HepG2 (cell line): ENCODE results near the gene SLC25A23. TPM values are rescaled to one million over a fixed set of nuclear protein-coding genes. Genes with fewer than 3 reads are reported as not detected.

ENCODE experiments used
- GABPA ChIP-seq, 2 experiments: IDR thresholded peaks; 2 replicates each; pipeline ENCODE4 v1.6.1; 2011 to 2016; ENCODE audit warnings: low read depth in 2 of 2, low read length in 1 of 2, missing biosample characterization in 1 of 2, missing genetic modification characterization in 1 of 2
- NRL ChIP-seq: sonication (generic); formaldehyde crosslinking; IDR thresholded peaks from 2 replicates; pipeline ENCODE4 v1.5.0; 2020; ENCODE audit warnings: missing genetic modification reagents, mild to moderate bottlenecking, moderate library complexity, borderline replicate concordance
- SP1 ChIP-seq, 2 experiments: fragments of 450-650 bp in 1 of 2; sonication (generic) in 1 of 2; formaldehyde crosslinking in 1 of 2; IDR thresholded peaks; 2 replicates each; pipeline versions ENCODE4 v1.4.0 to v1.6.1; 2016 to 2020; ENCODE audit warnings: missing genetic modification reagents in 1 of 2
- ZBTB4 ChIP-seq: sonication (generic); formaldehyde crosslinking; IDR thresholded peaks from 2 replicates; pipeline ENCODE4 v1.4.0; 2020; ENCODE audit warnings: missing genetic modification reagents, mild to moderate bottlenecking, borderline replicate concordance
- ZNF235 ChIP-seq: sonication (generic); formaldehyde crosslinking; IDR thresholded peaks from 2 replicates; pipeline ENCODE4 v1.8.1; 2023; ENCODE audit warnings: mild to moderate bottlenecking, missing genetic modification reagents, borderline replicate concordance
- ZNF326 ChIP-seq: sonication (generic); formaldehyde crosslinking; IDR thresholded peaks from 2 replicates; pipeline ENCODE4 v1.4.0; 2020; ENCODE audit warnings: missing genetic modification reagents, borderline replicate concordance
- ZNF343 ChIP-seq: sonication (generic); formaldehyde crosslinking; IDR thresholded peaks from 2 replicates; pipeline ENCODE4 v1.4.0; 2020; ENCODE audit warnings: mild to moderate bottlenecking, missing genetic modification reagents
- polyA plus RNA-seq, 8 experiments: library from polyadenylated mRNA; depleted of rRNA in 3 of 8; stranded (reverse) in 7 of 8; unstranded in 1 of 8; fragments of >200 nt; fragmentation: Illumina TruSeq in 4 of 8; extraction: Trizol in 4 of 8; gene quantifications; 2 replicates each; pipeline versions ENCODE4 v1.2.1 to v1.2.3, GENCODE V29; 2011 to 2016; ENCODE audit warnings: low read depth in 4 of 8, missing spikeins in 1 of 8, mixed read lengths in 1 of 8; ENCODE audit not compliant: insufficient read depth in 1 of 8
- total RNA-seq, 5 experiments: library from RNA; depleted of rRNA; stranded (reverse); fragments of >200 nt; fragmentation: Illumina TruSeq; extraction: Trizol; gene quantifications; 2 replicates each; pipeline ENCODE4 v1.2.3, GENCODE V29; 2016; ENCODE audit warnings: low read depth in 1 of 5
- TF ChIP-seq, protein P1 (sequence below): sonication (generic); formaldehyde crosslinking; IDR thresholded peaks from 2 replicates; pipeline ENCODE4 v1.4.0; 2020; ENCODE audit warnings: mild to moderate bottlenecking, missing genetic modification reagents, borderline replicate concordance
- TF ChIP-seq, protein P2 (sequence below): sonication (generic); formaldehyde crosslinking; IDR thresholded peaks from 2 replicates; pipeline ENCODE4 v1.9.0; 2021; ENCODE audit warnings: missing genetic modification reagents, borderline replicate concordance
- TF ChIP-seq, protein P3 (sequence below): sonication (generic); formaldehyde crosslinking; conservative IDR thresholded peaks from 2 replicates; pipeline ENCODE4 v1.8.0; 2022; ENCODE audit warnings: low read depth, missing genetic modification reagents
- TF ChIP-seq, protein P4 (sequence below): IDR thresholded peaks from 2 replicates; pipeline ENCODE4 v1.6.1; 2016; ENCODE audit warnings: missing genetic modification reagents, missing compliant biosample characterization
- TF ChIP-seq, protein P5 (sequence below): sonication (generic); formaldehyde crosslinking; conservative IDR thresholded peaks from 2 replicates; pipeline ENCODE4 v1.8.0; 2022; ENCODE audit warnings: missing genetic modification reagents

SLC25A23 gene
- total and polyA plus RNA-seq, 2 of the 13 experiments (the other 11 are each of a cell fraction or from before 2014, with no cell fraction given), result 12.4 to 15.2 TPM

DNA sequence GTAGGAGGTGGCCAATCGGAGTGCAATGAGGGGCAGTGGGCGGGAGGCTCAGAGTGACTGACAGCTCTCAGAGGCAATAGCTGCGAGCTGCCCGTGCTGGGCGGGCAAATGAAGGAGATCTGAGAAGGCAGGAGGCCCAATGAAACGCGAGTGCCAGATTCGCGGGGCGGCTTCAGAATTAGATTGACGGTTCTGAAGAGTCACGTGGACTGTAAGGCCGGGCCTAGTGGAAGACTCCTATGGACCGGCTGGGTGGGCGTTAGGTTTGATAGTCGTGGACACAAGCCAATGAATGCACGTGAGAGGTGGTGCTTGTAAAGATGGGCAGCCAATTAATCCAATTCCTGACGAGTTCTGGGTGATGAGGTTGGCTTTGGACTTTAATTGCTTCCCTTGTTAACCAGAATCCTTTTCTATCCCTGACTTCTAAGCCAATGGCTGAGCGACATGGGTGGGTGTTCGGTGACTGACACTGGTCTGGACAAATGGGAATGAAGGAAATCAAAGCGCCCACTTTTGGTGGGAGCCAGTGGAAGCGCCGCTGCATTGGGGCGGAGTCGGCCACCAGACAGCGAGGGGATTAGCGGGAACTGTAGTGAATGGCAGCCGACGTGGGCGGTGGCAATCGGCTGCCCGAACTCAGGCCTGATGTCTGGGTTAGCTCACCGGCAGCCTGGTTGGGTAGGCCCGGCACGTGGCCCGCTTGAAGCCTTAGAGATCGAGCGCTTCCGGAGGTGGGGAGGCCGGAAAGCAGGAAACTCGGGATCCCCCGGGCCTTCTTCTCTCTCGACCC, 34.5 kb downstream of the SLC25A23 start (continued):
- TF ChIP-seq NRL (peak; percentile 79; the same call in 1 of the 2 replicates), ZNF235 (no peak), SP1 (IDR thresholded peaks at IDR 0.05) (no peak), SP1 (CRISPR knock-in tag; IDR thresholded peaks at IDR 0.05) (peak; percentile 83), ZNF326 (CRISPR knock-in tag) (no peak), ZBTB4 (CRISPR knock-in tag) (peak; percentile 97; the same call in 1 of the 2 replicates), GABPA (IDR thresholded peaks at IDR 0.05; ENCODE audit: low read depth, low read length) (peak; percentile 37; the same call in 1 of the 2 replicates), GABPA (CRISPR knock-in tag; IDR thresholded peaks at IDR 0.05; ENCODE audit: low read depth) (peak; percentile 59; the same call in 1 of the 2 replicates), ZNF343 (CRISPR knock-in tag) (no peak)
- TF ChIP-seq, protein P1, sequence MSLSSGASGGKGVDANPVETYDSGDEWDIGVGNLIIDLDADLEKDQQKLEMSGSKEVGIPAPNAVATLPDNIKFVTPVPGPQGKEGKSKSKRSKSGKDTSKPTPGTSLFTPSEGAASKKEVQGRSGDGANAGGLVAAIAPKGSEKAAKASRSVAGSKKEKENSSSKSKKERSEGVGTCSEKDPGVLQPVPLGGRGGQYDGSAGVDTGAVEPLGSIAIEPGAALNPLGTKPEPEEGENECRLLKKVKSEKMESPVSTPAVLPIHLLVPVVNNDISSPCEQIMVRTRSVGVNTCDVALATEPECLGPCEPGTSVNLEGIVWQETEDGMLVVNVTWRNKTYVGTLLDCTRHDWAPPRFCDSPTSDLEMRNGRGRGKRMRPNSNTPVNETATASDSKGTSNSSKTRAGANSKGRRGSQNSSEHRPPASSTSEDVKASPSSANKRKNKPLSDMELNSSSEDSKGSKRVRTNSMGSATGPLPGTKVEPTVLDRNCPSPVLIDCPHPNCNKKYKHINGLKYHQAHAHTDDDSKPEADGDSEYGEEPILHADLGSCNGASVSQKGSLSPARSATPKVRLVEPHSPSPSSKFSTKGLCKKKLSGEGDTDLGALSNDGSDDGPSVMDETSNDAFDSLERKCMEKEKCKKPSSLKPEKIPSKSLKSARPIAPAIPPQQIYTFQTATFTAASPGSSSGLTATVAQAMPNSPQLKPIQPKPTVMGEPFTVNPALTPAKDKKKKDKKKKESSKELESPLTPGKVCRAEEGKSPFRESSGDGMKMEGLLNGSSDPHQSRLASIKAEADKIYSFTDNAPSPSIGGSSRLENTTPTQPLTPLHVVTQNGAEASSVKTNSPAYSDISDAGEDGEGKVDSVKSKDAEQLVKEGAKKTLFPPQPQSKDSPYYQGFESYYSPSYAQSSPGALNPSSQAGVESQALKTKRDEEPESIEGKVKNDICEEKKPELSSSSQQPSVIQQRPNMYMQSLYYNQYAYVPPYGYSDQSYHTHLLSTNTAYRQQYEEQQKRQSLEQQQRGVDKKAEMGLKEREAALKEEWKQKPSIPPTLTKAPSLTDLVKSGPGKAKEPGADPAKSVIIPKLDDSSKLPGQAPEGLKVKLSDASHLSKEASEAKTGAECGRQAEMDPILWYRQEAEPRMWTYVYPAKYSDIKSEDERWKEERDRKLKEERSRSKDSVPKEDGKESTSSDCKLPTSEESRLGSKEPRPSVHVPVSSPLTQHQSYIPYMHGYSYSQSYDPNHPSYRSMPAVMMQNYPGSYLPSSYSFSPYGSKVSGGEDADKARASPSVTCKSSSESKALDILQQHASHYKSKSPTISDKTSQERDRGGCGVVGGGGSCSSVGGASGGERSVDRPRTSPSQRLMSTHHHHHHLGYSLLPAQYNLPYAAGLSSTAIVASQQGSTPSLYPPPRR (CRISPR knock-in tag), result no peak
- TF ChIP-seq, protein P2, sequence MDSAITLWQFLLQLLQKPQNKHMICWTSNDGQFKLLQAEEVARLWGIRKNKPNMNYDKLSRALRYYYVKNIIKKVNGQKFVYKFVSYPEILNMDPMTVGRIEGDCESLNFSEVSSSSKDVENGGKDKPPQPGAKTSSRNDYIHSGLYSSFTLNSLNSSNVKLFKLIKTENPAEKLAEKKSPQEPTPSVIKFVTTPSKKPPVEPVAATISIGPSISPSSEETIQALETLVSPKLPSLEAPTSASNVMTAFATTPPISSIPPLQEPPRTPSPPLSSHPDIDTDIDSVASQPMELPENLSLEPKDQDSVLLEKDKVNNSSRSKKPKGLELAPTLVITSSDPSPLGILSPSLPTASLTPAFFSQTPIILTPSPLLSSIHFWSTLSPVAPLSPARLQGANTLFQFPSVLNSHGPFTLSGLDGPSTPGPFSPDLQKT (CRISPR knock-in tag), result no peak
- TF ChIP-seq, protein P3, sequence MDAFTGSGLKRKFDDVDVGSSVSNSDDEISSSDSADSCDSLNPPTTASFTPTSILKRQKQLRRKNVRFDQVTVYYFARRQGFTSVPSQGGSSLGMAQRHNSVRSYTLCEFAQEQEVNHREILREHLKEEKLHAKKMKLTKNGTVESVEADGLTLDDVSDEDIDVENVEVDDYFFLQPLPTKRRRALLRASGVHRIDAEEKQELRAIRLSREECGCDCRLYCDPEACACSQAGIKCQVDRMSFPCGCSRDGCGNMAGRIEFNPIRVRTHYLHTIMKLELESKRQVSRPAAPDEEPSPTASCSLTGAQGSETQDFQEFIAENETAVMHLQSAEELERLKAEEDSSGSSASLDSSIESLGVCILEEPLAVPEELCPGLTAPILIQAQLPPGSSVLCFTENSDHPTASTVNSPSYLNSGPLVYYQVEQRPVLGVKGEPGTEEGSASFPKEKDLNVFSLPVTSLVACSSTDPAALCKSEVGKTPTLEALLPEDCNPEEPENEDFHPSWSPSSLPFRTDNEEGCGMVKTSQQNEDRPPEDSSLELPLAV (CRISPR knock-in tag), result no peak
- TF ChIP-seq, protein P4, sequence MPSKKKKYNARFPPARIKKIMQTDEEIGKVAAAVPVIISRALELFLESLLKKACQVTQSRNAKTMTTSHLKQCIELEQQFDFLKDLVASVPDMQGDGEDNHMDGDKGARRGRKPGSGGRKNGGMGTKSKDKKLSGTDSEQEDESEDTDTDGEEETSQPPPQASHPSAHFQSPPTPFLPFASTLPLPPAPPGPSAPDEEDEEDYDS (CRISPR knock-in tag), result no peak; the same call in 1 of the 2 replicates
- TF ChIP-seq, protein P5, sequence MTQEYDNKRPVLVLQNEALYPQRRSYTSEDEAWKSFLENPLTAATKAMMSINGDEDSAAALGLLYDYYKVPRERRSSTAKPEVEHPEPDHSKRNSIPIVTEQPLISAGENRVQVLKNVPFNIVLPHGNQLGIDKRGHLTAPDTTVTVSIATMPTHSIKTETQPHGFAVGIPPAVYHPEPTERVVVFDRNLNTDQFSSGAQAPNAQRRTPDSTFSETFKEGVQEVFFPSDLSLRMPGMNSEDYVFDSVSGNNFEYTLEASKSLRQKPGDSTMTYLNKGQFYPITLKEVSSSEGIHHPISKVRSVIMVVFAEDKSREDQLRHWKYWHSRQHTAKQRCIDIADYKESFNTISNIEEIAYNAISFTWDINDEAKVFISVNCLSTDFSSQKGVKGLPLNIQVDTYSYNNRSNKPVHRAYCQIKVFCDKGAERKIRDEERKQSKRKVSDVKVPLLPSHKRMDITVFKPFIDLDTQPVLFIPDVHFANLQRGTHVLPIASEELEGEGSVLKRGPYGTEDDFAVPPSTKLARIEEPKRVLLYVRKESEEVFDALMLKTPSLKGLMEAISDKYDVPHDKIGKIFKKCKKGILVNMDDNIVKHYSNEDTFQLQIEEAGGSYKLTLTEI (CRISPR knock-in tag), result no peak
